H1 (cell line): Measurements from ENCODE around the gene AVPI1. TPM values are rescaled to one million over a fixed set of nuclear protein-coding genes. Genes with fewer than 3 reads are reported as not detected.

ENCODE experiments used
- CTCF ChIA-PET: fragments of 300-600 bp; sonication (Branson Sonifier 250); formaldehyde crosslinking; loops from one replicate; lab custom pipeline; 2021; ENCODE audit not compliant: partially characterized antibody; lab: Charles Lee
- POLR2A ChIA-PET: fragments of 300-600 bp; sonication (Branson Sonifier 250); formaldehyde crosslinking; loops from one replicate; lab custom pipeline; 2021; ENCODE audit warnings: inconsistent platforms; ENCODE audit not compliant: partially characterized antibody; lab: Charles Lee
- DNase-seq, 2 experiments: peaks; one replicate each; pipeline versions ENCODE4 v3.0.0 to v3.0.0-alpha.2; 2010 to 2022; ENCODE audit warnings: low spot score in 2 of 2, low read depth in 1 of 2, mixed read lengths in 1 of 2
- FAIRE-seq: peaks from 2 replicates; lab custom pipeline; 2011; peaks lifted over from hg19 to GRCh38; lab: Jason Lieb, UNC
- H2AFZ ChIP-seq: 2 replicates; pipeline ENCODE4 v1.8.1; 2012; ENCODE audit warnings: low read length, inconsistent platforms
- H2AK5ac ChIP-seq: 2 replicates; pipeline ENCODE4 v1.6.1; 2013; ENCODE audit warnings: low read depth, low read length
- H2BK120ac ChIP-seq: replicated peaks from 2 replicates; pipeline ENCODE3; 2013; ENCODE audit warnings: low read depth, low read length, inconsistent platforms
- H2BK12ac ChIP-seq: 2 replicates; pipeline ENCODE4 v1.6.1; 2013; ENCODE audit warnings: low read depth, low read length
- H2BK15ac ChIP-seq: 2 replicates; pipeline ENCODE4 v1.6.1; 2013; ENCODE audit warnings: low read length
- H2BK20ac ChIP-seq: 2 replicates; pipeline ENCODE4 v1.6.1; 2013; ENCODE audit warnings: low read length
- H2BK5ac ChIP-seq: 2 replicates; pipeline ENCODE4 v1.6.1; 2013; ENCODE audit warnings: low read depth, low read length
- H3K14ac ChIP-seq: 2 replicates; pipeline ENCODE4 v1.6.1; 2013; ENCODE audit warnings: inconsistent platforms; ENCODE audit not compliant: insufficient read length
- H3K18ac ChIP-seq: 2 replicates; pipeline ENCODE4 v1.6.1; 2013; ENCODE audit warnings: low read length; ENCODE audit errors: extremely low read depth
- H3K23ac ChIP-seq: 2 replicates; pipeline ENCODE4 v1.6.1; 2013; ENCODE audit warnings: inconsistent platforms; ENCODE audit not compliant: insufficient read length
- H3K23me2 ChIP-seq: 2 replicates; pipeline ENCODE4 v1.6.1; 2013; ENCODE audit warnings: low read depth, low read length
- H3K27ac ChIP-seq: 2 replicates; pipeline ENCODE4 v1.6.1; 2011; ENCODE audit warnings: low read depth, low read length, inconsistent platforms
- H3K27me3 ChIP-seq, 4 experiments: replicated peaks in 1 of 4; 1 replicate in 1 of 4; 2 replicates in 3 of 4; pipeline versions ENCODE4 v1.6.1 to v1.8.1; 2011 to 2013; ENCODE audit warnings: low read length in 3 of 4, mild to moderate bottlenecking in 3 of 4, inconsistent platforms in 2 of 4, mixed read lengths in 2 of 4, moderate library complexity in 1 of 4; ENCODE audit not compliant: control insufficient read depth in 3 of 4, insufficient read depth in 3 of 4; ENCODE audit errors: extremely low read depth in 1 of 4
- H3K36me3 ChIP-seq, 4 experiments: 2 replicates each; pipeline versions ENCODE4 v1.6.1 to v1.8.1; 2011 to 2013; ENCODE audit warnings: mild to moderate bottlenecking in 4 of 4, low read length in 3 of 4, moderate library complexity in 2 of 4, control low read depth in 1 of 4, inconsistent platforms in 1 of 4; ENCODE audit not compliant: insufficient read depth in 4 of 4, control insufficient read depth in 2 of 4
- H3K4ac ChIP-seq: replicated peaks from 2 replicates; pipeline ENCODE3; 2013; ENCODE audit warnings: low read length, low read depth, mixed read lengths, inconsistent platforms; ENCODE audit not compliant: insufficient read length
- H3K4me1 ChIP-seq, 4 experiments: replicated peaks in 1 of 4; 1 replicate in 1 of 4; 2 replicates in 3 of 4; pipeline versions ENCODE4 v1.6.1 to v1.8.1; 2011 to 2013; ENCODE audit warnings: low read length in 3 of 4, inconsistent platforms in 2 of 4, mixed read lengths in 1 of 4; ENCODE audit not compliant: insufficient read depth in 4 of 4, control insufficient read depth in 3 of 4
- H3K4me2 ChIP-seq, 2 experiments: 2 replicates each; pipeline versions ENCODE4 v1.6.1 to v1.8.1; 2011 to 2013; ENCODE audit warnings: low read depth in 2 of 2, low read length in 2 of 2, control low read depth in 1 of 2, inconsistent platforms in 1 of 2, mild to moderate bottlenecking in 1 of 2; ENCODE audit not compliant: insufficient read depth in 1 of 2
- H3K4me3 ChIP-seq, 4 experiments: fragments of 200-600, 300-600 bp in 1 of 4; sonication (generic), shearing (Covaris generic), sonication (Bioruptor Twin) in 1 of 4; 2 replicates each; pipeline versions ENCODE4 v1.5.1 to v1.8.1; 2011 to 2016; ENCODE audit warnings: low read length in 4 of 4, low read depth in 3 of 4, control low read depth in 2 of 4, inconsistent platforms in 2 of 4, mild to moderate bottlenecking in 2 of 4, mixed read lengths in 1 of 4, moderate library complexity in 1 of 4; ENCODE audit not compliant: insufficient read depth in 2 of 4; ENCODE audit errors: extremely low read depth in 1 of 4
- H3K56ac ChIP-seq: replicated peaks from 2 replicates; pipeline ENCODE3; 2013; ENCODE audit warnings: low read depth, mild to moderate bottlenecking, mixed read lengths, low read length, inconsistent platforms; ENCODE audit not compliant: insufficient read length
- H3K79me1 ChIP-seq: 2 replicates; pipeline ENCODE4 v1.6.1; 2013; ENCODE audit warnings: low read depth, low read length, control low read depth
- H3K79me2 ChIP-seq, 2 experiments: 2 replicates each; pipeline versions ENCODE4 v1.6.1 to v1.8.1; 2012 to 2013; ENCODE audit warnings: low read length in 2 of 2, mild to moderate bottlenecking in 2 of 2, inconsistent platforms in 1 of 2; ENCODE audit not compliant: insufficient read depth in 2 of 2, control insufficient read depth in 1 of 2
- H3K9ac ChIP-seq, 4 experiments: replicated peaks in 1 of 4; 1 replicate in 1 of 4; 2 replicates in 3 of 4; pipeline versions ENCODE4 v1.6.1 to v1.8.1; 2011 to 2013; ENCODE audit warnings: low read depth in 3 of 4, low read length in 3 of 4, control low read depth in 2 of 4, mild to moderate bottlenecking in 2 of 4, moderate library complexity in 2 of 4, inconsistent platforms in 1 of 4; ENCODE audit errors: extremely low read depth in 1 of 4
- H3K9me3 ChIP-seq, 2 experiments: 2 replicates each; pipeline versions ENCODE4 v1.6.1 to v1.8.1; 2012 to 2013; ENCODE audit warnings: mild to moderate bottlenecking in 2 of 2, moderate library complexity in 2 of 2, control low read depth in 1 of 2, inconsistent platforms in 1 of 2, low read depth in 1 of 2, low read length in 1 of 2, mixed read lengths in 1 of 2; ENCODE audit not compliant: insufficient read depth in 2 of 2
- H4K20me1 ChIP-seq, 2 experiments: replicated peaks in 1 of 2; 2 replicates each; pipeline versions ENCODE3 to v1.8.1; 2011 to 2013; ENCODE audit warnings: inconsistent platforms in 2 of 2, low read length in 2 of 2, mild to moderate bottlenecking in 1 of 2; ENCODE audit not compliant: insufficient read depth in 2 of 2, control insufficient read depth in 1 of 2
- H4K5ac ChIP-seq: 2 replicates; pipeline ENCODE4 v1.6.1; 2013; ENCODE audit warnings: low read length, low read depth, mixed read lengths, inconsistent platforms; ENCODE audit not compliant: insufficient read length
- H4K8ac ChIP-seq: 2 replicates; pipeline ENCODE4 v1.8.0; 2013; ENCODE audit warnings: mild to moderate bottlenecking, moderate library complexity, low read length, inconsistent platforms; ENCODE audit not compliant: insufficient read depth; ENCODE audit errors: extremely low read depth
- H4K91ac ChIP-seq: replicated peaks from 2 replicates; pipeline ENCODE3; 2013; ENCODE audit warnings: low read length, mixed read lengths, inconsistent platforms; ENCODE audit not compliant: insufficient read length
- ATF3 ChIP-seq: IDR thresholded peaks from 2 replicates; pipeline ENCODE4 v1.6.1; 2011; ENCODE audit warnings: low read depth, mild to moderate bottlenecking, low read length; ENCODE audit not compliant: insufficient read depth
- CBX5 ChIP-seq: fragments of 300-800, 300-1000 bp; sonication (generic); IDR thresholded peaks from 2 replicates; pipeline ENCODE4 v1.7.1; 2016; ENCODE audit warnings: antibody characterized with exemption, low read length, low read depth
- CEBPB ChIP-seq: IDR thresholded peaks from 2 replicates; pipeline ENCODE4 v1.6.1; 2012; ENCODE audit warnings: low read depth, low read length
- CREB1 ChIP-seq: IDR thresholded peaks from 2 replicates; pipeline ENCODE4 v1.6.1; 2012; ENCODE audit warnings: inconsistent platforms
- EGR1 ChIP-seq: IDR thresholded peaks from 2 replicates; pipeline ENCODE4 v1.6.1; 2011; ENCODE audit warnings: low read depth, low read length, borderline replicate concordance
- EP300 ChIP-seq, 2 experiments: IDR thresholded peaks; 1 replicate in 1 of 2; 2 replicates in 1 of 2; pipeline ENCODE4 v1.6.1; 2011 to 2012; ENCODE audit warnings: low read depth in 2 of 2, low read length in 2 of 2, mild to moderate bottlenecking in 2 of 2, borderline replicate concordance in 1 of 2, inconsistent platforms in 1 of 2, moderate library complexity in 1 of 2
- EZH2 ChIP-seq: fragments of 200-600 bp; sonication (generic); IDR thresholded peaks from 2 replicates; pipeline ENCODE4 v1.7.1; 2012; ENCODE audit warnings: low read depth, mild to moderate bottlenecking, moderate library complexity, low read length, inconsistent platforms; ENCODE audit not compliant: severe bottlenecking
- RBBP5 ChIP-seq: IDR thresholded peaks from 2 replicates; pipeline ENCODE4 v1.7.1; 2012; ENCODE audit warnings: low read depth, mild to moderate bottlenecking, inconsistent platforms, low read length, moderate library complexity, borderline replicate concordance
- SRF ChIP-seq: IDR thresholded peaks from 2 replicates; pipeline ENCODE4 v1.6.1; 2011; ENCODE audit warnings: mild to moderate bottlenecking, low read depth, low read length, moderate library complexity
- TBP ChIP-seq: IDR thresholded peaks from 2 replicates; pipeline ENCODE4 v1.6.1; 2011; ENCODE audit warnings: low read depth, low read length, improper control_type of control experiment
- TCF12 ChIP-seq: IDR thresholded peaks from 2 replicates; pipeline ENCODE4 v1.6.1; 2011; ENCODE audit warnings: low read depth, mild to moderate bottlenecking, low read length
- TEAD4 ChIP-seq: IDR thresholded peaks from 2 replicates; pipeline ENCODE4 v1.6.1; 2012; ENCODE audit warnings: low read depth, low read length, inconsistent platforms, mixed read lengths
- USF2 ChIP-seq: IDR thresholded peaks from 2 replicates; pipeline ENCODE4 v1.6.1; 2011; ENCODE audit warnings: low read length, improper control_type of control experiment
- YY1 ChIP-seq: IDR thresholded peaks from 2 replicates; pipeline ENCODE4 v1.6.1; 2011; ENCODE audit warnings: low read depth, mild to moderate bottlenecking, low read length
- WGBS, 2 experiments: shearing (Covaris generic) in 1 of 2; methylation state at CpG; one replicate each; pipeline versions ENCODE4 v1.1.6 to v1.1.7; 2013 to 2015; ENCODE audit warnings: low lambda C conversion rate in 2 of 2, mixed read lengths in 2 of 2, inconsistent platforms in 1 of 2, low coverage in 1 of 2, missing lambda C conversion rate in 1 of 2; ENCODE audit not compliant: insufficient replicate concordance in 2 of 2, insufficient coverage in 1 of 2, insufficient read length in 1 of 2; ENCODE audit errors: extremely low coverage in 1 of 2, missing lambda C conversion rate in 1 of 2; 5-methylcytosine and 5-hydroxymethylcytosine counted together
- polyA plus RNA-seq, 7 experiments: library from polyadenylated mRNA; depleted of rRNA in 3 of 7; stranded (reverse) in 5 of 7; unstranded in 2 of 7; fragments of >200 nt in 5 of 7; fragments of 200-250 nt in 2 of 7; gene quantifications; 1 replicate in 5 of 7; 2 replicates in 1 of 7; 4 replicates in 1 of 7; pipeline versions ENCODE4 v1.2.1 to v1.2.3, GENCODE V29; 2011 to 2013; ENCODE audit warnings: missing spikeins in 2 of 7, mixed read lengths in 2 of 7
- total RNA-seq: library from RNA; stranded (reverse); fragmentation: NEBNext Ultra II Directional; extraction: Animal tissue kit (Norgen Biotek cat#: 25700); gene quantifications from 2 replicates; pipeline ENCODE4 v1.2.1, GENCODE V29; 2021

Gene AVPI1
- total and polyA plus RNA-seq, 2 of the 8 experiments (the other 6 are each of a cell fraction or from before 2014, with no cell fraction given) = 9.0 to 13.5 TPM

- DNase-seq (no peak), FAIRE-seq (no peak)
- ChIA-PET POLR2A (no interaction called here), CTCF (interaction anchor here (1.0 to 1.4 kb wide), 2 partner anchors 11 to 55 kb away, joined by 3 read pairs; no protein-coding TSS in a partner anchor)
- Histone ChIP-seq H3K9ac (no peak overlapping the region), H3K4me3 (no peak overlapping the region), H2BK15ac (no peak overlapping the region), H4K8ac (no peak overlapping the region), H2BK20ac (no peak overlapping the region), H2BK5ac (no peak overlapping the region), H2AFZ (no peak overlapping the region), H3K79me2 (peaks cover 0 to 11% of the 10 kb centered on the region in 2 experiments; a peak in 2 of 4 replicates), H2BK120ac (no peak overlapping the region), H4K20me1 (no peaks in the 10 kb centered on the region), H3K14ac (no peak overlapping the region), H3K4me2 (no peak overlapping the region), H3K4me1 (no peaks in the 10 kb centered on the region), H3K23me2 (no peaks in the 10 kb centered on the region; the same call in 1 of the 2 replicates), H4K91ac (no peak overlapping the region), H3K36me3 (no peaks in the 10 kb centered on the region), H3K4ac (no peak overlapping the region), H3K9me3 (no peaks in the 10 kb centered on the region), H3K27me3 (no peaks in the 10 kb centered on the region), H2AK5ac (no peak overlapping the region), H3K23ac (no peak overlapping the region), H3K56ac (no peak overlapping the region), H4K5ac (no peak overlapping the region), H3K18ac (no peak overlapping the region), H2BK12ac (no peak overlapping the region), H3K27ac (no peak overlapping the region), H3K79me1 (no peaks in the 10 kb centered on the region)
- 96% methylated on average over 3 of the region's 3 CpGs; no CpG with 5 or more reads in 1 of the 2 experiments for WGBS, 2 experiments
- TF ChIP-seq CEBPB = no peak
- TF ChIP-seq TBP = no peak
- TF ChIP-seq RBBP5 = no peak
- no peak for TF ChIP-seq SRF
- TF ChIP-seq TCF12 = no peak
- TF ChIP-seq EP300 (IDR thresholded peaks at IDR 0.05; ENCODE audit: borderline replicate concordance in 1 of 2, low read depth in 2 of 2, low read length in 2 of 2) = no peak
- no peak for TF ChIP-seq CREB1
- TF ChIP-seq TEAD4 = no peak
- TF ChIP-seq CBX5 = no peak
- TF ChIP-seq EGR1 = no peak
- TF ChIP-seq USF2 = no peak
- no peak for TF ChIP-seq ATF3
- no peak for TF ChIP-seq YY1
- TF ChIP-seq EZH2 = no peak
Observed at GRCh38 chr10:97628228-97628627, 58.8 kb downstream of the AVPI1 start.
